DOHH2 (cell line): ENCODE measurements around the gene CRIP3.

ENCODE experiments used
- H3F3A ChIP-seq: fragments of 200-600 bp; sonication (generic), shearing (Covaris generic); 2 replicates; pipeline ENCODE4 v1.6.0; 2016; ENCODE audit warnings: antibody characterized with exemption, mild to moderate bottlenecking; ENCODE audit not compliant: control insufficient read depth, insufficient read depth
- H3K27ac ChIP-seq: fragments of 200-600 bp; sonication (generic); 2 replicates; pipeline ENCODE4 v1.5.1; 2014; ENCODE audit warnings: low read depth, mild to moderate bottlenecking, low read length, moderate library complexity
- H3K27me3 ChIP-seq: fragments of 200-600 bp; sonication (generic); 2 replicates; pipeline ENCODE4 v1.6.1; 2014; ENCODE audit warnings: mild to moderate bottlenecking, low read length, mixed read lengths; ENCODE audit not compliant: control insufficient read depth
- H3K36me3 ChIP-seq: fragments of 200-600 bp; sonication (generic); 2 replicates; pipeline ENCODE4 v1.6.1; 2014; ENCODE audit warnings: mild to moderate bottlenecking, low read length, moderate library complexity, mixed read lengths; ENCODE audit not compliant: control insufficient read depth
- H3K4me1 ChIP-seq: fragments of 200-600 bp; sonication (generic); 2 replicates; pipeline ENCODE4 v1.6.1; 2014; ENCODE audit warnings: mild to moderate bottlenecking, low read length, mixed read lengths; ENCODE audit not compliant: control insufficient read depth
- H3K4me2 ChIP-seq: fragments of 200-600 bp; sonication (generic); 2 replicates; pipeline ENCODE4 v1.6.0; 2014; ENCODE audit warnings: mild to moderate bottlenecking, low read length, moderate library complexity
- H3K4me3 ChIP-seq: fragments of 200-600 bp; sonication (generic); 2 replicates; pipeline ENCODE4 v1.5.1; 2014; ENCODE audit warnings: mild to moderate bottlenecking, low read length, mixed read lengths
- H3K79me2 ChIP-seq: fragments of 200-600 bp; sonication (generic); 2 replicates; pipeline ENCODE4 v1.6.1; 2014; ENCODE audit warnings: mild to moderate bottlenecking, low read length, mixed read lengths; ENCODE audit not compliant: control insufficient read depth
- H3K9me2 ChIP-seq: fragments of 200-600 bp; sonication (generic); replicated peaks from 2 replicates; pipeline ENCODE4 v1.6.1; 2014; ENCODE audit warnings: mild to moderate bottlenecking, low read length, mixed read lengths; ENCODE audit not compliant: control insufficient read depth
- H3K9me3 ChIP-seq: fragments of 200-600 bp; sonication (generic); 2 replicates; pipeline ENCODE4 v1.6.1; 2014; ENCODE audit warnings: antibody characterized with exemption, low read length, mixed read lengths; ENCODE audit not compliant: control insufficient read depth, insufficient read depth
- H4K20me1 ChIP-seq: fragments of 200-600 bp; sonication (generic); 2 replicates; pipeline ENCODE4 v1.6.0; 2014; ENCODE audit warnings: low read depth, mild to moderate bottlenecking, antibody characterized with exemption, low read length, moderate library complexity; ENCODE audit not compliant: control insufficient read depth, insufficient read depth
- CTCF ChIP-seq: fragments of 200-600 bp; sonication (generic); IDR thresholded peaks from one replicate; pipeline ENCODE4 v1.5.1; 2014; ENCODE audit warnings: antibody characterized with exemption, mild to moderate bottlenecking, low read depth, low read length; ENCODE audit not compliant: poor library complexity, severe bottlenecking
- EZH2phosphoT487 ChIP-seq: fragments of 200-600 bp; sonication (generic); IDR thresholded peaks from 2 replicates; pipeline ENCODE4 v1.6.1; 2017; ENCODE audit warnings: borderline replicate concordance, mild to moderate bottlenecking, antibody characterized with exemption, low read length, moderate library complexity, mixed read lengths

The CRIP3 gene

GRCh38 chr6:43257367-43258145, 51.1 kb downstream of the CRIP3 start:
- H3K4me1 ChIP-seq, result peaks cover 12% of the 10 kb centered on the region
- peaks cover 3% of the 10 kb centered on the region; the same call in 1 of the 2 replicates for H3K27me3 ChIP-seq
- H3K4me2 ChIP-seq, result no peak overlapping the region; the same call in 1 of the 2 replicates

GRCh38 chr6:43256670-43257366, 51.8 kb downstream of the CRIP3 start:
- TF ChIP-seq CTCF (no peak), EZH2phosphoT487 (no peak)
- Histone ChIP-seq H3F3A (no peaks in the 10 kb centered on the region; the same call in 1 of the 2 replicates), H3K9me2 (no peaks in the 10 kb centered on the region), H4K20me1 (no peaks in the 10 kb centered on the region), H3K27ac (no peak overlapping the region), H3K79me2 (no peaks in the 10 kb centered on the region), H3K27me3 (peaks cover 5% of the 10 kb centered on the region), H3K9me3 (no peaks in the 10 kb centered on the region), H3K4me3 (no peak overlapping the region), H3K36me3 (no peaks in the 10 kb centered on the region), H3K4me1 (peaks cover 12% of the 10 kb centered on the region), H3K4me2 (no peak overlapping the region)

More at GRCh38 chr6:43257367-43258145, 51.1 kb downstream of the CRIP3 start:
- Histone ChIP-seq H3K36me3 (no peaks in the 10 kb centered on the region), H3K9me3 (no peaks in the 10 kb centered on the region), H3K27ac (no peak overlapping the region), H3K4me3 (no peak overlapping the region), H3K9me2 (no peaks in the 10 kb centered on the region), H3K79me2 (no peaks in the 10 kb centered on the region), H3F3A (no peaks in the 10 kb centered on the region; the same call in 1 of the 2 replicates), H4K20me1 (no peaks in the 10 kb centered on the region)
- TF ChIP-seq EZH2phosphoT487, result no peak
- TF ChIP-seq CTCF, result no peak
